CD4-positive, alpha-beta T cell treated with Interleukin-6 at 100 ng/mL for 8 hours (primary cell): ENCODE data around the gene JUN.

ENCODE experiments used
- DNase-seq: peaks from one replicate; pipeline ENCODE4 v3.0.0-alpha.2; 2020; ENCODE audit warnings: mixed read lengths, low spot score

The JUN gene

GRCh38 chr1:58755468-58755872, 28.4 kb downstream of the JUN start:
- DNase-seq, result peak; percentile 52

GRCh38 chr1:58754683-58755467, 29.0 kb downstream of the JUN start:
- DNase-seq, result peak; percentile 44

- DNase-seq, result no peak
These were observed 29.7 kb downstream of the JUN start for GRCh38 chr1:58754073-58754613.

GRCh38 chr1:58753431-58753866, 30.4 kb downstream of the JUN start:
- DNase-seq, result no peak

GRCh38 chr1:58749646-58750045, 34.2 kb downstream of the JUN start:
- no peak for DNase-seq

DNA sequence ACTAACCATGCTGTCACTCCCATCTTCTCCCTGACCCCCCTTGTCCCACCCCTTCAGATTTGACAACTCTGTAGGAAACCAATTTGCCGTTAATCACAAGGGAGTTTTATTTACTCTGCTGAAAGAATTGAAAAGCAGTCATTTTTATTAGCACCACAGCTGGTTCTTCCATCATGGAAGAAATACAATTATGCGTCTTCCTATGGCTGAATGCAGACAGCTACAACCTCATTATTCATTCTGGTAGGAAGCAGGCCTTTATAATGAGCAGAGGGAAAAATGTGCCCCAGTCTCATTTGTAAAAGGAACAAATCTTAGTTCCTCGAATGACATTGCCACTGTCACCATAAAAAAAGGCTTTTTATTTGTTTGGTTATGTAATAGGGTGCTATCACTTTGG, 35.2 kb downstream of the JUN start:
- DNase-seq, result no peak

- no peak for DNase-seq
These were observed 37.1 kb downstream of the JUN start for GRCh38 chr1:58746757-58747156.

DNA sequence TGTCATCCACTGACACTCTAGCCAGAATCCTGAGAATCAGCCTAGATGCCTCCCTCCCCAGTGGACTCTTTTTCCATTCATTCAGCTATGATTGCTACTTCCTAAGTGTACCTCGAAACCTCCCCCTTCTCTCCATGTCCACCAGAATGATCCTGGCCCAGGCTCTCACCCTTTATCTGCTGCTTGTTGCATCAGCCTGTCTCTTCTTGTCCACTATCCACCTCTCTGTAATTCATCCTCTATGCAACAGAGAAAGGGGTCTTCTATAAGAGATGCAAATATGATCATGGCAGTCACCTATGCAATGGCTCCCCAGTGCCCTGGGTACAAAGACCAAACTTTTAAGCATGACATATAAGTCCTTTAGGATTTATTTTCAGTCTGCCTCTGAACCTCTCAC, 37.7 kb downstream of the JUN start:
- DNase-seq, result no peak

DNA sequence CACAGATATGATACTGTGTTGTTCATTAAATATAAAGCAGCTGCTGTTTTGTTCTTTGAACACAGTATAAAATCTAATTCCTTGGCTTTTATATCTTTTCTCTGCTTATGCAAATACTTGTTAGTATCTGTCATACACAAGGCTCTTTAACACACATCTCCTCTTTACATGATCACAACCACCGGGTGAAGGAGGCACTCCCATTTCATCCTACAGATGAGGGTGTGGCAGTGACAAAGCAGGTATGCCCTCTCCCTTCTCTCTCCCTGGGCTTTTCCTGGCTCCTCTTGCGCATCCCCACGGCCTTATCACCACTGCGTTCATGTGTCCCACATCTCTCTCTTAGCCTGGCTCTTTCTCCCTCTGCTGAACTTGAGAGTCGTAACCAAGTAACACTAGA, 38.2 kb downstream of the JUN start:
- DNase-seq, result no peak

DNA sequence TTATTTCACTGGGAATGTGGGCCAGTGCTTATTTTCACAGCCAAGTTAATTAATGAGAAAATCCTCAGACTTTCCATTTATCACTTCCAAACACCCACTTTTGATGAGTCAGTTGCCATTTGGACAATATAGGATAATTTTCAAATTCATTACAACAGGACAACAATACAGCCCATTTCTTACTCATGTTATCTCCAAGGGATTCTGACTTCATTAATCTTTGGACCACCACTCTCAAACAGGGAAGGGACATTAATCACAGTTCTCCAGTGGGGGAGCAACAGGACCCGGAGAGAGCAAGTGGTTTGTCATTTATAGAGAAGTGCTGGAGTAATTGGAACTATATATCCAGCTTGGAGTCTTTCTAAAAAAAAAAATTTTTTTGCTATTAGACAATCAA, 38.7 kb downstream of the JUN start:
- DNase-seq, result no peak

- no peak for DNase-seq
These were observed 41.9 kb downstream of the JUN start for GRCh38 chr1:58741678-58742553.

DNA sequence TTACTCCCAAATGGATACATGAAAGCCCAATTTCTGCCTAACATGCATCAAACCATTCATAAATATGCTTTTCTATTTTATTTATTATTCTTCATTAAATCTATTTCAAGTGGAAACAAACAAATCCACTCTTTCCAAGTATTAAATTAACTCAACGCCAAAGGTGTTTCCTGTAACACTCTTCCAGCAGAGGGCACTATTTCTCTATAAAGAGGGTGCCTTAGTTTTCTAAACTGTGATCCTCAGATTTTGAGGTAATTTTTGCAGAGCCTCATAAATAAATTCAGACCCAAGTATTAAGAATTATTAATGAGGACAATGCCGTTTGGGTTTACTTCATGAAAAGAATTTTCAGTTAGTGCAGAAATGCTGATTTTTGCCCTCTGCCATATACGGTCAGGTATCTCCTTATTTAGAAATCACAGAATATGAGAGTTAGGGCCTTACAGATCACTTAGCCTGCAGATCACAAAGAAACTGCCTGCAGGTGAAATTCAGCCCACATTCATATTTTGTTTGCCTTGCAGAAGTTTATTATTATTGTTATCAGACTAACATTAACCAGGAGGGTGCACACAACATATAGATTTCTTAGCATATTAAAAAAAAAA, 43.9 kb downstream of the JUN start:
- peak; percentile 58 for DNase-seq

- DNase-seq, result no peak
These were observed 45.0 kb downstream of the JUN start for GRCh38 chr1:58738876-58739275.

DNA sequence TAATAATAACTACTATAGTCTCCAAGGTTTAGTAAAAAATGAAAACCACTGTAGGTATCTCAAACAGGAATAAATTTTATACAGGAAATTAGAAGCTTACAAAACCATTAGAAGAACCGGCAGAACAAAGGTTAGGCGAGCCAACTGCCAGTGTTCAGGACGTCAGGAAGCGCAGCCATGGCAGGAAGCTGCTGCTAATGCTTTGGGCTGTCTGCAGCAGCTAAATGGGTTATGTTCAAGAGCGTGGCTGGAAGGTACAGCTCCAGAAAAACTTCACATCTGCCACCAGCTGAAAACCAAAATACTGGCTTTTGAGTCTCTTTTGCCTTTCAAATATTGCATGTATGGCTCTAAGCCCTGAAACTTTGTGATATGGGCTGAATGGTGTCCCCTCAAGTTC, 48.3 kb downstream of the JUN start:
- no peak for DNase-seq

GRCh38 chr1:58734630-58735029, 49.2 kb downstream of the JUN start:
- no peak for DNase-seq

DNA sequence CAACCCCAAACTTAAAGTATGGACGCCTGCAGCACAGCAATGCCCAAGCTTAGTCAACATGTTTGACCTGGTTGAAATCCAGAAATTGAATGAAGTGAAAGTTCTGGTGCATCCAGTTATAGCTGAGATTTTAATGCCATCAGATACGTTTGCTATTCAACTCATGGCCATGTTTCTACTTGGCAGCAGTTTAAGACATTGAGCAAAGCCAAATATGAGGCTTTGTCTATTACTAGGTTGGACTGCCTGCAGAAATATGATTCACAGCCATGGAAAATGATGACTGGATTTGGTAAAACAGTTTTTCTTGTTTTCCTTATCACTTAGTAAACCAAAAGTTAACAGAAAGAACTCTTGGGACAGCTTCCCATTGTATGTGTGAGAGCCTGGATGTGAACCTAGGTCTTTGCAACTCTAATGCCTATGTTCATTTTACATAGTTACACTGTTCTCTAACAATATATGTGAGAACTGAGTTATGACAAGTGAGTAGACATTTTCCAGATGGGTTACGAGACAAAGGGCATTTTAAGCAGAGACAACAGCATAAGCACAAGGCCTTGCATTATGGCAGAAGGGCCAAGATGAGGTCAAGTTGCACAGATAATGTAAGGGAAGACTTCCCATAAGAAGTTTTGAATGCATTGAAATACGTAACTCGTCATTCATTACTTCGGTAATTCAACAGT, 51.6 kb downstream of the JUN start:
- no peak for DNase-seq
